GM18498 (cell line): ENCODE measurements around the gene ANKHD1.
A peak's percentile ranks its signal among the peaks of the same experiment; 100 is the strongest.

ENCODE experiments used
- ATAC-seq: cut with Tn5 transposase; IDR thresholded peaks from one replicate; pipeline ENCODE4 v1.9.1; 2021; ENCODE audit warnings: mild to moderate bottlenecking, moderate library complexity; ENCODE audit not compliant: unreplicated experiment

Gene ANKHD1

GRCh38 chr5:140367256-140368013, 34.2 kb upstream of the ANKHD1 start:
- no peak for ATAC-seq

- no peak for ATAC-seq
These were observed 30.1 kb upstream of the ANKHD1 start for GRCh38 chr5:140371356-140372151.

GRCh38 chr5:140372971-140373487, 28.6 kb upstream of the ANKHD1 start:
- no peak for ATAC-seq

- no peak for ATAC-seq
These were observed 20.3 kb upstream of the ANKHD1 start for GRCh38 chr5:140381351-140381750.

- ATAC-seq, result no peak
These were observed 19.7 kb upstream of the ANKHD1 start for GRCh38 chr5:140381972-140382371.

GRCh38 chr5:140382866-140383265, 18.8 kb upstream of the ANKHD1 start:
- ATAC-seq, result no peak

- no peak for ATAC-seq
These were observed 18.3 kb upstream of the ANKHD1 start for GRCh38 chr5:140383300-140383699.

GRCh38 chr5:140388052-140388451, 13.6 kb upstream of the ANKHD1 start:
- ATAC-seq, result no peak

GRCh38 chr5:140391312-140391711, 10.3 kb upstream of the ANKHD1 start:
- no peak for ATAC-seq

GRCh38 chr5:140391732-140392131, 9.9 kb upstream of the ANKHD1 start:
- ATAC-seq, result no peak

GRCh38 chr5:140393738-140394137, 7.9 kb upstream of the ANKHD1 start:
- ATAC-seq, result no peak

GRCh38 chr5:140398379-140398811, 3.2 kb upstream of the ANKHD1 start:
- no peak for ATAC-seq

GRCh38 chr5:140399979-140400729, 1.5 kb upstream of the ANKHD1 start:
- ATAC-seq, result peak; percentile 1

GRCh38 chr5:140400730-140401361, 787 bp upstream of the ANKHD1 start:
- ATAC-seq, result peak; percentile 72

- ATAC-seq, result no peak
These were observed 833 bp downstream of the ANKHD1 start for GRCh38 chr5:140402258-140403074.

GRCh38 chr5:140403613-140404012, 2.0 kb downstream of the ANKHD1 start:
- ATAC-seq, result no peak

- ATAC-seq, result no peak
These were observed 7.2 kb downstream of the ANKHD1 start for GRCh38 chr5:140408750-140409241.

- no peak for ATAC-seq
These were observed 11.6 kb downstream of the ANKHD1 start for GRCh38 chr5:140413230-140413629.

GRCh38 chr5:140417235-140417634, 15.6 kb downstream of the ANKHD1 start:
- ATAC-seq, result no peak
